Activated CD4-positive, alpha-beta T cell treated with anti-CD3 and anti-CD28 coated beads, Interleukin-2, amount 10 ng/mL, durations not matched to agents 24 days and 14 days (primary cell): ENCODE measurements around the gene TRAPPC1. TPM values are rescaled to one million over a fixed set of nuclear protein-coding genes. Genes with fewer than 3 reads are reported as not detected.
A peak's percentile ranks its signal among the peaks of the same experiment; 100 is the strongest.

Source experiments
- DNase-seq: peaks from one replicate; pipeline ENCODE4 v3.0.0; 2022
- H3K27ac Mint-ChIP-seq: one replicate; pipeline ENCODE4 v1.8.0; 2022; ENCODE audit warnings: mild to moderate bottlenecking, mixed read lengths
- H3K27me3 Mint-ChIP-seq: one replicate; pipeline ENCODE4 v1.8.0; 2022; ENCODE audit warnings: mixed read lengths
- H3K36me3 Mint-ChIP-seq: one replicate; pipeline ENCODE4 v1.8.0; 2022; ENCODE audit warnings: low read depth, mild to moderate bottlenecking, mixed read lengths
- H3K4me1 Mint-ChIP-seq: one replicate; pipeline ENCODE4 v1.8.0; 2021; ENCODE audit warnings: mixed read lengths
- H3K4me3 Mint-ChIP-seq: one replicate; pipeline ENCODE4 v1.8.0; 2022; ENCODE audit warnings: mild to moderate bottlenecking, moderate library complexity, mixed read lengths
- H3K9me3 Mint-ChIP-seq: one replicate; pipeline ENCODE4 v1.8.0; 2021; ENCODE audit warnings: mixed read lengths
- intact Hi-C: fragments of 100-400 bp; cut with micrococcal nuclease; formaldehyde crosslinking; loops from one replicate; pipeline ENCODE4 v1.15.1; 2023
- total RNA-seq: library from RNA; stranded (reverse); gene quantifications from 2 replicates; pipeline ENCODE4 v1.2.3, GENCODE V29; 2022

TRAPPC1 gene
- total RNA-seq, 1 donor from 2014 or later: 150 TPM

- Mint-ChIP-seq H3K4me1 (peaks cover 8% of the 10 kb centered on the region), H3K9me3 (no peaks in the 10 kb centered on the region), H3K27ac (no peak overlapping the region), H3K27me3 (no peaks in the 10 kb centered on the region), H3K36me3 (peaks cover 22% of the 10 kb centered on the region), H3K4me3 (no peak overlapping the region)
- DNase-seq: peak; percentile 87
- intact Hi-C loops: loop anchor here (1.0 to 5.0 kb wide), 5 partner anchors 29 to 199 kb away; partner anchors contain the start of genes CNTROB, NAA38, TP53 and TRAPPC1
These were observed 45.3 kb downstream of the TRAPPC1 start for GRCh38 chr17:7886227-7887037.

- peaks cover 8% of the 10 kb centered on the region for H3K4me1 Mint-ChIP-seq
- no peaks in the 10 kb centered on the region for H3K9me3 Mint-ChIP-seq
- intact Hi-C loops: loop anchor here (5.0 kb wide), 2 partner anchors 47 to 198 kb away; partner anchors contain the start of genes CNTROB, TP53, TRAPPC1 and WRAP53
- DNase-seq: peak; percentile 85
- no peaks in the 10 kb centered on the region for H3K27me3 Mint-ChIP-seq
- peaks cover 15% of the 10 kb centered on the region for H3K36me3 Mint-ChIP-seq
- H3K27ac Mint-ChIP-seq: peak overlapping the region; percentile 63
- H3K4me3 Mint-ChIP-seq: peak overlapping the region; percentile 54
These were observed 46.1 kb downstream of the TRAPPC1 start for GRCh38 chr17:7885367-7886226.

GRCh38 chr17:7884581-7885366, 47.0 kb downstream of the TRAPPC1 start:
- Mint-ChIP-seq H3K27ac (peak overlapping the region; percentile 91), H3K4me1 (peaks cover 5% of the 10 kb centered on the region), H3K4me3 (peak overlapping the region; percentile 77), H3K27me3 (no peaks in the 10 kb centered on the region), H3K9me3 (no peaks in the 10 kb centered on the region), H3K36me3 (peaks cover 8% of the 10 kb centered on the region)
- intact Hi-C loops: loop anchor here (5.0 kb wide), 2 partner anchors 48 to 197 kb away; partner anchors contain the start of genes CNTROB, TP53, TRAPPC1 and WRAP53
- DNase-seq: peak; percentile 80

GRCh38 chr17:7883781-7884386, 47.9 kb downstream of the TRAPPC1 start:
- intact Hi-C loops: no loop called here
- peak overlapping the region; percentile 73 for H3K4me3 Mint-ChIP-seq
- no peaks in the 10 kb centered on the region for H3K27me3 Mint-ChIP-seq
- H3K27ac Mint-ChIP-seq: peak overlapping the region; percentile 83
- DNase-seq: peak; percentile 73
- H3K36me3 Mint-ChIP-seq: peaks cover 5% of the 10 kb centered on the region
- H3K4me1 Mint-ChIP-seq: peaks cover 2% of the 10 kb centered on the region
- H3K9me3 Mint-ChIP-seq: no peaks in the 10 kb centered on the region

- Mint-ChIP-seq H3K4me1 (peaks cover 2% of the 10 kb centered on the region), H3K27me3 (no peaks in the 10 kb centered on the region), H3K9me3 (no peaks in the 10 kb centered on the region), H3K36me3 (peaks cover 5% of the 10 kb centered on the region), H3K27ac (no peak overlapping the region), H3K4me3 (no peak overlapping the region)
- DNase-seq: no peak
- intact Hi-C loops: no loop called here
These were observed 49.1 kb downstream of the TRAPPC1 start for GRCh38 chr17:7882629-7883028.

- H3K27ac Mint-ChIP-seq: no peak overlapping the region
- no peak overlapping the region for H3K4me3 Mint-ChIP-seq
- H3K27me3 Mint-ChIP-seq: no peaks in the 10 kb centered on the region
- intact Hi-C loops: no loop called here
- peaks cover 7% of the 10 kb centered on the region for H3K36me3 Mint-ChIP-seq
- DNase-seq: peak; percentile 64
- peaks cover 2% of the 10 kb centered on the region for H3K4me1 Mint-ChIP-seq
- no peaks in the 10 kb centered on the region for H3K9me3 Mint-ChIP-seq
These were observed 49.7 kb downstream of the TRAPPC1 start for GRCh38 chr17:7882068-7882467.

- Mint-ChIP-seq H3K27ac (no peak overlapping the region), H3K27me3 (no peaks in the 10 kb centered on the region), H3K36me3 (peaks cover 7% of the 10 kb centered on the region), H3K9me3 (no peaks in the 10 kb centered on the region), H3K4me3 (no peak overlapping the region), H3K4me1 (peaks cover 3% of the 10 kb centered on the region)
- no peak for DNase-seq
- intact Hi-C loops: no loop called here
These were observed 50.3 kb downstream of the TRAPPC1 start for GRCh38 chr17:7881276-7882054.

Other genes with a start within 250 kb of the TRAPPC1 start
- gene TP53, start 244.5 kb downstream of the TRAPPC1 start, total RNA-seq: 177 and 178 TPM in 2 replicates
- 33.8 and 35.0 TPM in 2 replicates for gene WRAP53, start 243.5 kb downstream of the TRAPPC1 start, total RNA-seq
- gene EFNB3, start 226.7 kb downstream of the TRAPPC1 start, total RNA-seq: 0.05 TPM in 1 of 2 replicates, not detected in the other
- gene DNAH2, start 214.2 kb downstream of the TRAPPC1 start, total RNA-seq: not detected in 2 replicates
- 121 and 128 TPM in 2 replicates for gene KDM6B, start 97.7 kb downstream of the TRAPPC1 start, total RNA-seq
- gene TMEM88, start 76.9 kb downstream of the TRAPPC1 start, total RNA-seq: 6.1 and 7.1 TPM in 2 replicates
- 45.2 and 47.5 TPM in 2 replicates for gene NAA38, start 74.4 kb downstream of the TRAPPC1 start, total RNA-seq
- gene CYB5D1, start 73.9 kb downstream of the TRAPPC1 start, total RNA-seq: 12.7 and 14.0 TPM in 2 replicates
- gene CHD3, start 43.2 kb downstream of the TRAPPC1 start, total RNA-seq: 152 and 158 TPM in 2 replicates
- 6.2 and 6.5 TPM in 2 replicates for gene RNF227, start 15.7 kb downstream of the TRAPPC1 start, total RNA-seq
- gene KCNAB3, start 2.1 kb downstream of the TRAPPC1 start, total RNA-seq: 9.7 and 12.8 TPM in 2 replicates
- 52.4 and 54.5 TPM in 2 replicates for gene CNTROB, start 260 bp upstream of the TRAPPC1 start, total RNA-seq
- gene GUCY2D, start 70.7 kb upstream of the TRAPPC1 start, total RNA-seq: not detected in 2 replicates
- not detected in 2 replicates for gene ALOX15B, start 107.1 kb upstream of the TRAPPC1 start, total RNA-seq
- gene ALOX12B, start 155.8 kb upstream of the TRAPPC1 start, total RNA-seq: 0.77 and 0.88 TPM in 2 replicates
- not detected in 2 replicates for gene ALOXE3, start 186.6 kb upstream of the TRAPPC1 start, total RNA-seq
- 1.5 and 2.1 TPM in 2 replicates for gene HES7, start 192.2 kb upstream of the TRAPPC1 start, total RNA-seq
- gene PER1, start 220.5 kb upstream of the TRAPPC1 start, total RNA-seq: 39.4 and 41.7 TPM in 2 replicates
- gene VAMP2, start 231.0 kb upstream of the TRAPPC1 start, total RNA-seq: 45.1 and 49.6 TPM in 2 replicates
- gene TMEM107, start 244.4 kb upstream of the TRAPPC1 start, total RNA-seq: 20.9 and 21.4 TPM in 2 replicates